Measurements from ENCODE around the gene MYB. TPM values are rescaled to one million over a fixed set of nuclear protein-coding genes. Genes with fewer than 3 reads are reported as not detected.

MYB gene
- total and polyA plus RNA-seq, 2 of the 8 experiments (the other 6 are each of a cell fraction or from before 2014, with no cell fraction given): 4.0 to 7.6 TPM

DNA sequence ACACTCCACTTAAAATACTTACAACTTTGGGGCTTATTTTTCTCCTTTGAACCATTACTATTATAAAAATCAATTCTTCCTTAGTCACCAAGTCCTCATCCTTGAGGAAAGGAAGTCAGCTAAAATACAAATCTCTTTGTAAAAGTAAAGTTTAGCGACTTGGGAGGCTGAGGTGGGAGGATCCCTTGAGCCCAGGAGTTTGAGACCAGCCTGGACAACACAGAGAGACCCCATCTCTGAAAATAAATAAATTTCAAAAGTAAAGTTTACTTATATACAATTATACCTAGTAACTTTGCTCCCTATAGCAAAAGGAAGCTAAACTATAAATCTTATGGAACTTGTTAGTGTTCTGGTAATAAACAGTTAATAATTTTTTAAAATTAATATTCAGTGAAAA lies 40.4 kb downstream of the MYB start:
- Histone ChIP-seq H3K27ac (ENCODE audit: low read depth, low read length) (no peak overlapping the region), H4K91ac (replicated peaks; ENCODE audit: insufficient read length, low read length) (no peak overlapping the region), H3K36me3 (ENCODE audit: control insufficient read depth in 2 of 4, insufficient read depth in 4 of 4, low read length in 3 of 4) (peaks cover 0 to 25% (median 2%) of the 10 kb centered on the region in 4 experiments; a peak in 4 of 8 replicates), H2AK5ac (ENCODE audit: low read depth, low read length) (no peak overlapping the region), H3K4me3 (ENCODE audit: extremely low read depth in 1 of 4, insufficient read depth in 2 of 4, low read depth in 3 of 4, low read length in 4 of 4) (no peak overlapping the region), H3K14ac (ENCODE audit: insufficient read length) (no peak overlapping the region), H3K4ac (replicated peaks; ENCODE audit: insufficient read length, low read depth, low read length) (no peak overlapping the region), H3K9ac (replicated peaks in 1 of 4; ENCODE audit: extremely low read depth in 1 of 4, low read depth in 3 of 4, low read length in 3 of 4) (no peak overlapping the region), H3K56ac (replicated peaks; ENCODE audit: insufficient read length, low read depth, low read length) (no peak overlapping the region), H4K8ac (ENCODE audit: extremely low read depth, insufficient read depth, low read length) (no peak overlapping the region), H3K9me3 (ENCODE audit: insufficient read depth in 2 of 2, low read depth in 1 of 2, low read length in 1 of 2) (no peaks in the 10 kb centered on the region), H2BK20ac (ENCODE audit: low read length) (no peak overlapping the region), H3K79me2 (ENCODE audit: control insufficient read depth in 1 of 2, insufficient read depth in 2 of 2, low read length in 2 of 2) (no peaks in the 10 kb centered on the region), H3K23me2 (ENCODE audit: low read depth, low read length) (no peaks in the 10 kb centered on the region), H3K18ac (ENCODE audit: extremely low read depth, low read length) (no peak overlapping the region), H4K20me1 (replicated peaks in 1 of 2; ENCODE audit: control insufficient read depth in 1 of 2, insufficient read depth in 2 of 2, low read length in 2 of 2) (no peaks in the 10 kb centered on the region), H3K4me2 (ENCODE audit: insufficient read depth in 1 of 2, low read depth in 2 of 2, low read length in 2 of 2) (no peak overlapping the region), H3K27me3 (replicated peaks in 1 of 4; ENCODE audit: control insufficient read depth in 3 of 4, extremely low read depth in 1 of 4, insufficient read depth in 3 of 4, low read length in 3 of 4) (no peaks in the 10 kb centered on the region), H4K5ac (ENCODE audit: insufficient read length, low read depth, low read length) (no peak overlapping the region), H2BK120ac (replicated peaks; ENCODE audit: low read depth, low read length) (no peak overlapping the region), H2BK15ac (ENCODE audit: low read length) (no peak overlapping the region), H2BK5ac (ENCODE audit: low read depth, low read length) (no peak overlapping the region), H3K4me1 (replicated peaks in 1 of 4; ENCODE audit: control insufficient read depth in 3 of 4, insufficient read depth in 4 of 4, low read length in 3 of 4) (peaks cover 0 to 5% (median 0%) of the 10 kb centered on the region in 4 experiments; a peak in 1 of 7 replicates), H3K79me1 (ENCODE audit: low read depth, low read length) (no peaks in the 10 kb centered on the region), H3K23ac (ENCODE audit: insufficient read length) (no peak overlapping the region), H2BK12ac (ENCODE audit: low read depth, low read length) (no peak overlapping the region), H2AFZ (ENCODE audit: low read length) (no peak overlapping the region)
- ChIA-PET POLR2A (ENCODE audit: partially characterized antibody) (no interaction called here), CTCF (ENCODE audit: partially characterized antibody) (interaction anchor here (0.6 to 0.7 kb wide), 3 partner anchors 8 to 99 kb away, joined by 3 to 5 read pairs (median 3); no protein-coding TSS in a partner anchor)
- FAIRE-seq (no peak), DNase-seq (ENCODE audit: low read depth in 1 of 2, low spot score in 2 of 2) (no peak)
- 85% methylated on average over 1 of the region's 1 CpG; no CpG with 5 or more reads in 1 of the 2 experiments for WGBS, 2 experiments (ENCODE audit: extremely low coverage in 1 of 2, insufficient coverage in 1 of 2, insufficient read length in 1 of 2, insufficient replicate concordance in 2 of 2, low coverage in 1 of 2, low lambda C conversion rate in 2 of 2, missing lambda C conversion rate in 1 of 2)
- TF ChIP-seq NANOG (IDR thresholded peaks at IDR 0.05; ENCODE audit: insufficient read depth, low read depth, low read length, poor library complexity, severe bottlenecking): no peak

Data from H1 (cell line).